Measurements from ENCODE around the gene CCNT1. TPM values are rescaled to one million over a fixed set of nuclear protein-coding genes. Genes with fewer than 3 reads are reported as not detected.

Gene CCNT1
- total and polyA plus RNA-seq, 2 of the 4 experiments (the other 2 are of a cell fraction) = 9.0 to 74.0 TPM

DNA sequence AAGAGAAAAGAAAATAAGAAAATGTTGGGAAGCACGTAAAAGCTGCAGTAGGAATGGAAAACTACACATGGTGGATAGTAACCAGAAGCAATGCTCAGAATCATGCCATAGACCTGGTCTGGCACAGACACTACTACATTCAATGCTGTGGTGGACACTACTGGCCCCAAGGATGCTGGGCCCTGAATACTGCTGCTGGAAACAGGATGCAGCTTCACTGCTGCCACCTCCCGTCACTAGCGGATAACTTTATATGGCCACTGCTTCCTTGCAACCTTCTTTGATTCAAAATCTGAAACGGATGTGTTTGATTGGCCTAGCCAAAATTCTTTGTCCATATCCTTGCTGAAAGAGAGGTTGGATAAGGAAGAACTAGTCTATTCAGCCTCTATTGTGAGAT is 41.7 kb upstream of the CCNT1 start:
- WGBS, 2 experiments (ENCODE audit: extremely low coverage in 2 of 2, insufficient read length in 1 of 2) = no CpG with 5 or more reads among the region's 4 CpGs

More for the DNA sequence above, 41.7 kb upstream of the CCNT1 start:
- Histone ChIP-seq H3K27me3 (ENCODE audit: control insufficient read depth, insufficient read depth, low read length) (no peaks in the 10 kb centered on the region), H2AK5ac (ENCODE audit: low read depth, low read length) (no peak overlapping the region), H3K9me1 (ENCODE audit: insufficient read depth, low read length) (no peaks in the 10 kb centered on the region), H3K14ac (replicated peaks; ENCODE audit: low read depth, low read length) (no peak overlapping the region), H3K79me1 (ENCODE audit: low read depth in 1 of 2, low read length in 2 of 2) (no peaks in the 10 kb centered on the region), H4K20me1 (ENCODE audit: insufficient read depth, low read length) (no peaks in the 10 kb centered on the region), H2AFZ (replicated peaks; ENCODE audit: low read length, poor library complexity) (no peak overlapping the region), H3K9ac (ENCODE audit: low read depth, low read length) (no peak overlapping the region), H2BK5ac (ENCODE audit: low read depth, low read length, poor library complexity, severe bottlenecking) (no peak overlapping the region), H3K4me2 (ENCODE audit: low read depth, low read length) (no peak overlapping the region), H3K23ac (ENCODE audit: low read depth, low read length) (no peak overlapping the region), H2AK9ac (replicated peaks; ENCODE audit: low read depth, low read length, poor library complexity) (no peak overlapping the region), H3K36me3 (ENCODE audit: control insufficient read depth, insufficient read depth, low read length) (no peaks in the 10 kb centered on the region), H3K56ac (ENCODE audit: extremely low read depth, insufficient read depth, low read length) (no peak overlapping the region), H4K8ac (ENCODE audit: low read depth in 2 of 2, low read length in 2 of 2) (no peak overlapping the region), H3K18ac (ENCODE audit: low read depth, low read length) (no peak overlapping the region), H3K27ac (ENCODE audit: insufficient read depth, low read length) (no peak overlapping the region), H4K91ac (ENCODE audit: insufficient read depth, low read depth, low read length) (no peak overlapping the region), H2BK20ac (ENCODE audit: low read depth, low read length) (no peak overlapping the region), H3K9me3 (ENCODE audit: control insufficient read depth, insufficient read depth, low read length) (no peaks in the 10 kb centered on the region), H2BK15ac (ENCODE audit: low read depth, low read length) (no peak overlapping the region), H2BK120ac (ENCODE audit: low read depth, low read length) (no peak overlapping the region), H3K4me1 (ENCODE audit: control insufficient read depth, insufficient read depth, low read length) (no peaks in the 10 kb centered on the region), H4K5ac (ENCODE audit: low read depth, low read length) (no peak overlapping the region), H3K4me3 (ENCODE audit: insufficient read depth, low read depth, low read length) (no peak overlapping the region), H3K4ac (ENCODE audit: low read depth, low read length) (no peak overlapping the region)
- in situ Hi-C loops (cut with MboI; ENCODE audit: low sequenced_read_pairs) = no loop called here
- DNase-seq (no peak), ATAC-seq (ENCODE audit: low read depth) (no peak)
- intact Hi-C loops (cut with micrococcal nuclease) = no loop called here
- TF ChIP-seq, protein P1, sequence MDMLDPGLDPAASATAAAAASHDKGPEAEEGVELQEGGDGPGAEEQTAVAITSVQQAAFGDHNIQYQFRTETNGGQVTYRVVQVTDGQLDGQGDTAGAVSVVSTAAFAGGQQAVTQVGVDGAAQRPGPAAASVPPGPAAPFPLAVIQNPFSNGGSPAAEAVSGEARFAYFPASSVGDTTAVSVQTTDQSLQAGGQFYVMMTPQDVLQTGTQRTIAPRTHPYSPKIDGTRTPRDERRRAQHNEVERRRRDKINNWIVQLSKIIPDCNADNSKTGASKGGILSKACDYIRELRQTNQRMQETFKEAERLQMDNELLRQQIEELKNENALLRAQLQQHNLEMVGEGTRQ (IDR thresholded peaks at IDR 0.05; ENCODE audit: low read depth, low read length) = no peak
- no peak for TF ChIP-seq BHLHE40 (IDR thresholded peaks at IDR 0.05; ENCODE audit: low read depth, low read length)
- TF ChIP-seq MXI1 (IDR thresholded peaks at IDR 0.05; ENCODE audit: borderline replicate concordance, low read depth, low read length) = no peak
- no peak for TF ChIP-seq RCOR1 (IDR thresholded peaks at IDR 0.05; ENCODE audit: insufficient replicate concordance, low read length)
- TF ChIP-seq RAD21 (IDR thresholded peaks at IDR 0.05; ENCODE audit: low read length) = no peak
- POLR2A ChIA-PET (ENCODE audit: unreplicated experiment) = no interaction called here
- dilution Hi-C loops (cut with HindIII; ENCODE audit: low sequenced_read_pairs, unreplicated experiment) = no loop called here
- CTCF ChIA-PET = no interaction called here
- BruUV-seq (replicated peaks) = no TSS peak
